Stimulated activated CD4-positive, alpha-beta T cell treated with anti-CD3 and anti-CD28 coated beads, TNF-alpha, amount 100 ng/mL, for 24 hours (primary cell): ENCODE data around the gene RXRA.
A peak's percentile ranks its signal among the peaks of the same experiment; 100 is the strongest.

Experiments used
- DNase-seq, 3 experiments: peaks; one replicate each; pipeline ENCODE4 v3.0.0-alpha.2; 2020; ENCODE audit warnings: low read depth in 3 of 3

Gene RXRA

DNA sequence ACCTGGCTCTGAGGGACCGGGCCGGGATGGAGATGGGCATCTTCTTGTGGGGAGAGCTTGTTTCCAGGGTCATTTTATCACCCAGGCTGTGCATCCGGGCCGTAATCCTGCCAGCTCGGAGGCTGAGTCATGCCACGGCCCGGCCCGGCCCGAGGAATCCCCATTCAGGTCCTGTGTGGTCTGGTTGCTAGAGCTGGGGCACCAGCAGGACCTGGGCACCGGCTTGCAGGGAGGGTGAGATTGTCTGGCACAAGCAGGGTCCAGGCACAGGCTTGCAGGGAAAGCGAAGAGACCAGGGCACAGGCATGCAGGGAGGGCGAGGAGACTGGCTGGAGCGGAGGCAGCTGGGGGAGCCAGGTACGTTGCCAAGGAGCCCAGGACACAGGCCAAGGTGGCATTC, 106.8 kb downstream of the RXRA start:
- DNase-seq, result no peak

DNA sequence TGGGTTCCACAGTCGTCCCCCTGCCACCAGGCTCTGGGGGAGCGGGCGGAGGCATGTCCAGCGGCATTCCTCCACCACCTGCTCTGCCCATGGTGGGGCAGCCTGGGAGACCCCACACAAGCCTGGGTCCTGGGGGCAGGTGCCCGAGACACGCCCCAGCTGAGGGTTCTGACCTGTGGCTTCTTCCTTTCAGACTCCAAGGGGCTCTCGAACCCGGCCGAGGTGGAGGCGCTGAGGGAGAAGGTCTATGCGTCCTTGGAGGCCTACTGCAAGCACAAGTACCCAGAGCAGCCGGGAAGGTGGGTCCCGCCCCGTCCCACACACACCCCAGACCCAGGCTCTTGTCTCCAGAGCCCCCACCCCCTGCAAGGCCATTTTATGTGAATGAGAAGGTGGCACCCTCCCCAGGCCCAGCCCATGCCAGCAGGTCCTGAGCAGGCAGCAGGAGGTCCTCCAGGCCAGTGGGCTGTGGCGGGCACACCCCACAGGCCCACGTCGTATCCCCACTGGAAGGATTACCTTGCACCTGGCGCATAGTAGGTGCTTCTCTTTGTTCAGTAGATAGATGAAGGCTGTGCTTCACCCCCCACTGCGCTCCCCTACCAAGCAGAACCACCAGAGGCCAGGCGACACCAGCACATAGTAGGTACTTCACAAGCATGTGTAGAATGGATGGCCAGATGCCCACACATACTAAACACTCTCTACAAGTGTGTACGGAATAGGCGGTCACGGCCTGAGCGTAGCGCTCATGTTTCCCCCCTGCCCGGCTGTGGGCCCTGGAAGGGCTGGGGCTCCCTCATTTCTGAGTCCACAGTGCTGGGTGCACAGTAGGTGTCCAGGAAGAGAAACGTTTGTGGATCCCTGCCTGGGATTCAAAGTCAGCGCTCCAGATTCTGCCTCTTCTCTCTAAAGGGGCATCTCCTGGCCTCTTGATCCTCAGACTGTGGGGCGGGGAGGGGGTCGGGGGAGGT, 107.9 kb downstream of the RXRA start:
- DNase-seq, result no peak

DNA sequence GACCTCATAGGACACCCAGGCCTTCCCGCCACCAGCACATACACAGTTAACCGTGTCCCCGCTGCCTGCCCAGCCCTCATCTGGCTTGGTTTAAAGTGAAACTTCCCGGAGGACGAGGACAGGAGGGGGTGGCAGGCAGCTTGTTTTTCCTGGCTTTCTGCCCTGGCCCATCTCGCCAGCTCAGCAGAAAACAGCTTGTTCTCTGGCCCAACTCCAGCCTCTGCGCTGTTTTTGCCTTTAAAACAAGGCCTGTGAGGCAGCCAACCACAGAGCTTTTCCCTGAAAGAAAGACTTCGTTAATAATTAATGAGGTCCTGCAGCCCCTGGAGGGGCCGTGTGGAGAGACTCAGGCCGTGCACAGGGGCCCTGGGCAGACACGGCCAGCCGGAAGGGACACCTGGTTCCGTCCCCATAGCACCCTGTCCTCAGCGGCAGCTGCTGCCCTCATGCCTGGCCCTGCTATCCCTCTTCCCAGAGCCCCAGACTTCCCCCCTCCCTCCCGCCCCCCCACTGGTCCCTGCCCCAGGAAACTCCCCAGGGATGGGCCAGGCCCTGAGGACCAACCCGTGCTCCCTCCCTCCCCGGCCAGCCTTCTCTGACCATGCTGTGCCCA, 108.7 kb downstream of the RXRA start:
- no peak for DNase-seq

DNA sequence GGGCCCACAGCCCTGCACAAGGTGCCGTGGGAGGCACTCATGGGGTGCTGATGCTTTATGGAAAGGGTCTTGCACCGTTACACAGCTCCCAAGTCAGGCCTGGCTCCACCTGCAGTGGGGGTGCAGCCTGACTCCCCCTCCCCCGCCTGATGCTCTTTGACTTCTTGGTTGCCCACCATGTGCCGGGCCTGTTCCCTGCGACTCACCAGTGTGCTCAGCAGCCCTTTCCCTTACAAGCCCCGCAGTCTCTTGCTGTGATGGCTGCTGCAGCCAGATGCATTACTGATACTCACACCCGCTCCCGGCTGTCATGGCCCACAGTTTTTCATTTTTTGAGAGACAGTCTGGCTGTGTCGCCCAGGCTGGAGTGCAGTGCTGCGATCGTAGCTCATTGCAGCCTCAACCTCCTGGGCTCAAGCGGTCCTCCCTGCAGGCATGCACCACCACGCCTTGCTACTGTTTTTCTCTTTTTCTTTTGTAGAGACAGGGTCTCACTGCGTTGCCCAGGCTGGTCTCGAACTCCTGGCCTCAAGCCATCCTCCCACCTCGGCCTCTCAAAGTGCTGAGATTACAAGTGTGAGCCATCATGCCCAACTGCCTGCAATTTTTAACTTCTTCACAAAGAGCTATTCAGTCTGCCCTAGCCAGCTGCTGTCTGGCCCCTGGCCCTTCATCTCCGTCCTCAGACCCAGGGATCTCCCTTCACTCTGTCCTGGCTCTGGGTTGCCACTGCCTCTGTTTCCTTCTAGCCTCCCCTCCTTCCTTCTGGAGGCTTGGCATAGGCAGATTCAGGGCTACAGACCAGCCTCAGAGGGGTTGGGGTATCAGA, 109.5 kb downstream of the RXRA start:
- DNase-seq, result no peak

DNA sequence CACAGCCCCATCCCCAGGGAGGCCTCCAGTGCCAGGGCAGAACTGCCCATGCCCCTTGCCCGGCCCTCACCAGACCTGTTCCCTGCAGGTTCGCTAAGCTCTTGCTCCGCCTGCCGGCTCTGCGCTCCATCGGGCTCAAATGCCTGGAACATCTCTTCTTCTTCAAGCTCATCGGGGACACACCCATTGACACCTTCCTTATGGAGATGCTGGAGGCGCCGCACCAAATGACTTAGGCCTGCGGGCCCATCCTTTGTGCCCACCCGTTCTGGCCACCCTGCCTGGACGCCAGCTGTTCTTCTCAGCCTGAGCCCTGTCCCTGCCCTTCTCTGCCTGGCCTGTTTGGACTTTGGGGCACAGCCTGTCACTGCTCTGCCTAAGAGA, 110.1 kb downstream of the RXRA start:
- DNase-seq, result no peak

DNA sequence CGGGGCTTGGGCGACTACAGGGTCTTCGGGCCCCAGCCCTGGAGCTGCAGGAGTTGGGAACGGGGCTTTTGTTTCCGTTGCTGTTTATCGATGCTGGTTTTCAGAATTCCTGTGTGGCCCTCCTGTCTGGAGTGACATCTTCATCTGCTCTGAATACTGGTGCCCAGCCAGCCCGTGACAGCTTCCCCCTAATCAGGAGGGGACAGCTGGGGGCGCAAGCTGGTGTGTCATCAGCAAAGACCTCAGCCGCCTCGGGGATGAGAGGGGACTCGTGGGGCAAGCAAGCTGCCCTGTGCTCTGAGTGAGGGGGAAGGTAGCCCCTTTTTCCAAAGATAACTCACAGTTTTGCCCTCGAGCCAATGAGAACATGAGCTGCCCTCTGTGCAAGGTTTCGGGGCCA, 110.7 kb downstream of the RXRA start:
- no peak for DNase-seq

DNA sequence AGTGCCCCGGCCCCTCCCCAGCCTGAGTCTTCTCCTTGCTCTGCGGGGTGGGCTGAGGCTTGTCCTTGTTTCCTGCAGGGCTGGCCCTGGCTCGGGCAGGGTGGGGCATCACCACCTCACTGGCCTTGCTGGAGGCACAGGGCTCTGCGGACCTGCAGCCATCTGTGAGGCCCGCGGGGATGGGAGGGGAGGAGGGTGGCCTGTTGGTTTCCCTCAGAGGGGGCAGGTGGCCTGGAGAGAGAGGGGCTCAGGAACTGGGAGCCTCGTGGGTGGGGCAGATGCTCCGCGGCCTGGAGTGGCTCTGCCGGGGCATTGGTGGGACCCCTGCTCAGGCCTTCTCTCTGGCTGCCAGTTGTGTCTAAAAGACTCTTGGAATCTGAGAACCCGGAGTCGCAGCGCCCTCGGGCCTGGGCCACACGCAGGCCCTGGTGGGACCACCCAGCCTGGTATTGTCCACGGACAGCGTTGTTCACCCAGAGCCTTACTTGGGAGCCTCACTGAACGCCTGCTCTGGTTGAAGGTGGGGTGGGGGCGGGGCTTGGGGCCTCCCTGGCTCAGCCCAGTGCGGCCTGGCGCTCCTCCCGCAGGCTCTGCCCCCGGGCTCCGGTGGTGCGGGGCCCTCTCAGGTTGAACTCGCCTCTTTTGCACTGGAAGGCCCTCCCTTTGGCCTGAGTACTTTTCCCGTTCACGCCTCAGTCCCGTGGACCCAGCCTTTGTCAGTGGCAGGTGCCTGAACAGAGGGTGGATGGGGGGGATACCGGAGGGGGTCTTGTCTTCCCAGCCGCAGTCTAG, 111.3 kb downstream of the RXRA start:
- DNase-seq, result no peak

DNA sequence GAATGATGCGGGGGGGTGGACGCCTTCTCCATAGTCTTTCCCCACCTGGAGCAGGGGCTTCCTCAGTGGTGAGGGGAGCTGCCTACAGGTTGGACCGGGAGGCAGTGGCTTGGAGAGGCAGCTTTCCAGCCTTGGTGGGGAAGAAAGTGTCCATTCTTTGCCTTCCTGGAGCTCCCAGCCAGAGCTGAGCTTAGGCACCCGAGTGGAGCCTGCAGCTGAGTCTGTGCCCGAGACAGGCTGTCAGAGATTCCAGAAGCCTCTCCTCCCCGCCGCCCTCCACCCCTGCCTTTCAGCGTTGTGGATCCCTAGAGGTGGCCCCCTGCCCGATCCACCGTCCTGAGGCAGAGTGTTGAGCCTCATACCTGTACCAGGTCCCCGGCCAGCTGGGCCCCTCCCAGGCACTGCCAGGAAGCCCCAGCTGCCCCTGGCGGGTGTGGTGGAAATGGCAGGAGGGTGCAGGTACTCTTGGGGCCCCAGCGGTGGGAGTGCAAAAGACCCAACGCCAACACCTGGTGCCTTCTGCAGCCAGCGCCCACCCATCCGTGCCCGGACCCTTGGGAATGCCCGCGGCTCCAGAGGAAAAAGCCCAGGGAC, 112.0 kb downstream of the RXRA start:
- no peak for DNase-seq

DNA sequence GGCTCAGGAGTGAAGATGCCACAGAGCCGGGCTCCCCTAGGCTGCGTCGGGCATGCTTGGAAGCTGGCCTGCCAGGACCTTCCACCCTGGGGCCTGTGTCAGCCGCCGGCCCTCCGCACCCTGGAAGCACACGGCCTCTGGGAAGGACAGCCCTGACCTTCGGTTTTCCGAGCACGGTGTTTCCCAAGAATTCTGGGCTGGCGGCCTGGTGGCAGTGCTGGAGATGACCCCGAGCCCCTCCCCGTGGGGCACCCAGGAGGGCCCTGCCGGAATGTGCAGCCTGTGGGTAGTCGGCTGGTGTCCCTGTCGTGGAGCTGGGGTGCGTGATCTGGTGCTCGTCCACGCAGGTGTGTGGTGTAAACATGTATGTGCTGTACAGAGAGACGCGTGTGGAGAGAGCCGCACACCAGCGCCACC, 113.1 kb downstream of the RXRA start:
- DNase-seq, result no peak

DNA sequence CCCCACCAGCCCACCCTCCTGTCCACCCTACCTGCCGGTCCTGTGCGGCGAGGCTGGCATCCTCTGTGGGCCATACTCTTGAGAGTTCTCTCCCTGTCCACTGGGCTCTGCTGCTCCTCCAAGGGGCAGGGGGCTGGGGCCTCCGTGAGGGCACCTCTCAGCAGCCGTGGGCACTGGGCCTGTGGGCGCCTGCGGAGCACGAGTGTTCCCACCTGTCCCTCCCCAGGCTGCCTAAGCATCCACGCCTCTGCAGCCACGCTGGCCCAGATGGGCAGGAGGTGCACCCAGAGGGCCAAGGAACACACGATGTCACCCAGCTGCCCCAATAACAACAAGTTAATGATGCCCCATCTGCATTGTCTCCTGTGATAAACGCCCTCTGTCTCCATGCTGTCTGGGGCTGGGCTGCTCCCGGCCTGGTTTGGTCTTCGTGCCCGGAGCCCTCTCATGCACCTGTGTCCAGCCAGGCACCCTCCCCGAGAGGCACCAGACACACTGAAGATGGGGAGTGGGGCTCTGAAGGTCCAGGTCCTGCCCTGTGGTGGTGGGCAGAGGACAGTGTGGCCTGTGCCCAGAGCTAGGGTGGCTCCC, 114.5 kb downstream of the RXRA start:
- no peak for DNase-seq

DNA sequence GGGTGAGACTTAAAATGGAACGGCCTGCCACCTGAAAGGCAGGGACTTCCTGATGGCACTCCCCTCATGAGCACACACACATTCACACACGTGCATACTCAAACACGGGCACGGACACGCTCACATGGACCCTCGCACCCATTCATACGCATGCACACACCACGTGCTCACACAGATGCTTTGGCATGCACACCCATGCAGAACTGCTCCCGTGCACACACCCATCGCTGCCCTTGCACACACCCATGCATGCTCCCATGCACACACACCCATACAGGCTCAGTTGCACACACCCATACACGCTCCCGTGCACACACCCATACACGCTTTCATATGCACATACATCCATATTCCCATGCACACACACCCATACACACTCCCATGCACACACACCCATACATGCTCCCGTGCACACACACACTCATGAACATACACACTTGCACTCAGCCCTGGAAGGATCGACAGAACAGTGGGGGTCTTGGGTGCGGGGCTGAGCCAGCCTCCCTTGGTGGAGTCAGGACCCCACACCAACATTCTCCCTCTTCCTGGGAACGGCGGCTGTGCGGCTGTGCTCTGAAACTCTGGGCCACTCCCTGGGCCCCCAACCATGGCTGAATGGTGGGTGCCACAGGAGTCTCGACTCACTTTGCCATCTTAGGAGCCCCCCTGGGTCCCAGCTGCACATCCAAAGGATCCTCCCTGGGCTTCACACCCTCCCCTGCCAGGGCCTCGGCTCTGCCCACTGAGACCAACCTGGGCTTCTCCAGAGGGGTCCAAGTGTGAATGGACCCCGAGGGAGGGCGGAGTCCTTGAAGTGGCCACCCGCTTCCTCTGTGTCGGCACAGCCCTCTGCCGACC, 115.2 kb downstream of the RXRA start:
- DNase-seq, result no peak

DNA sequence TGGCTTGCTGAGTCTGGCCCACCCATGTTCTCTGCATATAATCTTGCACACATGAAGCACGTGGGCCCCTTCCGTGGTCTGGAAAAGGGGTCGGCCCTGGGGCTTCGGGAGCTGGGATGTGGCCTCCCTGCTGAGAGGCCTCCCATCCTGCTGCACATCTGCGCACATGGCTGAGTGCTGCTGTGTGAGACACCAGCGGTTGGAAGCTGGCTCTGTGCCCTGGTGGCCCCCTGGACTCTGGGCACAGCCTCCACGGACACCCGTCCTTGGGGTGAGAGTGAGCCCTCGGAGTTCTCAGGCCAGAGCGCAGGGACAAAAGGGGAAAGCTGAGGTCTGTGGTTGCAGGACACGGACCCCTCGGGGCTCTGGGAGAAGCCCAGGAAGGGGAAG, 115.8 kb downstream of the RXRA start:
- DNase-seq, result no peak

DNA sequence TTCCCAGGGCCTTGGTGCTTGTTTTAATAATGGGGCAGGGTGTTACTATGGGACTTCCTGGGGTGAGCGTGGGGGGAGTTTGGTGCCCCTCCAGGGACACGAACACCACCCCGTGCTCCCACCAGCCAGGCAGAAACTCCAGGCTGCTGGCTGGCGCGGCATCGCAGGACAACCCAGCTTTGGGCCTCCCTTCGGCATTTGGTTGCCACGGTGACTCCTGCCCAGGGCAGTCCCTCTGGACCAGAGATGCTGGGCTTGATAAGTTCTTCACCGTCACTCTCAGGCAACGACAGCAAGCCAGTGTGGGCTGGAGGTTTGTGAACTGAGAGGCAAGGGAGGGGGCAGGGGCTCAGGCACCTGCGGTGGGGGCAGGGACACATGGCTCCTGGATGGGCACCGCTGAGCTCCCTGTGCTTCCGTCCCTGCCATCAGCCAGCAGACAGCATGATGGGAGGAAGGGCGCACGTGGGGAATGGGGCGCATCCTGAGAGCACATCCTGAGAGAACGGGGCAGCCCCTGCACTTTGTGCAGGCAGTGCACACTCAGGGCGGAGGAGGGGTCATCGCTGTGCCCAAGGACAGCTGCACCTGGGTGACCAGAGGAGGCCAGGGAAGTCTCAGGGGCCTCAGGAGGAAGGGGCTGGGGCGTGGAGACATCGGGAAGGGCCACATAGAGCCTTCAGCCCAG, 116.4 kb downstream of the RXRA start:
- DNase-seq, result no peak

DNA sequence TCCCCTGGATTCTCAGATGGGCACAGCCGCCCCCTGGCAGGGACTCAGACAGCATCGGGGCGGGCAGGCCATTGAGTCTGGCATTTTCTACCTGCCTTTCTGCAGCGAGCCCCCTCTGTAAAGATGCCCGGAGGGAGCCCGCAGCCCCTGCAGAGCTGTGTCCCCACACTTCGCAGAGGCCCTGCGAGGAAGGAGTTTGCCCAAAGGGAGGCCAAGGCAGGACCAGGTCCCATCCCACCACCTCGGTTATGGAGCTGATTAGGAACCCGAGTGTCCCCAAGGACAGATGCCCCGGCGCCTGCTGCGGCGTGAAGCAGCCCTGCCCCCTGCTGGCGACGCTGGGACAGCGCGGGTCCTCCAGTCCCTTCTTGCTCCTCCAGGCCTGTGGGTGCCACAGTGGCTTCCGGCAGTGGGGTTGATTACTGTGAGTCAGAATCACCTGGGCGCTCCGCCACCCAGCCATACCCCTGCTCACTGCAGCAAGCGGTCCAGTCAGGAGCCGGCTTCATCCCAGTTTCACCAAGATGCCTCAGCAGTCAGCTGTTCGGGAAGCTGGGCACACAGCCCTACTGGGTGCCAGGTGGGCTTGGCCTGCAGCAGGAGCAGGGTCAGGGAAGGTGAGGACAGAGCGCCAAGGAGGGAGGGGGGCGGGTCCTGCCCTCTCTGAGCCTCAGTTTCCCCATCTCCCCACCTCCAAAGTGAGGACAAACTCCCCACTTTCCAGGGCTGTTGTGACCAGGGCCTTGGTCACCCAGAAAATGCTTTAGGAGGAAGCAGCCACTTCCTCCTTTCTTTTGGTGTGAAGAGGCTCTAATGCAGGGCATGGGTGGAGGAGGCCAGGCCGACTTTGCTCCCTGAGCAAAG, 117.2 kb downstream of the RXRA start:
- DNase-seq, result peak; percentile 78 to 86 (median 78)

DNA sequence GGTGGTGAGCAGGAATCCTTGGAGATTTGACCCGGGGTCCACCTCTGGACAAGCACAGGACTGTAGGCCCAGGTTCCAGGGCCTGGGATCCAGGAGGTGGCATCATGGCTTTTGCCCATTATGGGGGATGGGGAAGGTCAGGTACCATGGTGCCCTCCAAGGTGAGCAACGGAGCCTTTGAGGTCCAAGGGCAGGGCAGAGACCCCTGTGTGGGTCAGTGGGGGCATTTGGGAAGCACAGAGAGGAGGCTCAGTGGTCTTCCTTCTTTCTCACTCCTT, 117.7 kb downstream of the RXRA start:
- DNase-seq, result no peak

DNA sequence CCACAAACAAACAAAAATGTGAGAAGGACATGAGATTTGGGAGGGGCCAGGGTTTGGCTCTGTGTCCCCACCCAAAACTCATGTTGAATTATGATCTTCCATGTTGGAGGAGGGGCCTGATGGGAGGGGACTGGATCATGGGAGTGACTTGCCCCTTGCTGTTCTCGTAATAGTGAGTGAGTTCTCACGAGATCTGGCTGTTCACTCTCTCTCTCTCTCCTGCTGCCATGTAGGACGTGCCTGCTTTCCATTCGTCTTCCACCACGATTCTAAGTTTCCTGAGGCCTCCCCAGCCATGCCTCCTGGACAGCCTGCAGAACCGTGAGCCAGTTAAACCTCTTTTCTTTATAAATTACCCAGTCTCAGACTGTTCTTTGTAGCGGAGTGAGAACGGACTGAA, 118.7 kb downstream of the RXRA start:
- no peak for DNase-seq

DNA sequence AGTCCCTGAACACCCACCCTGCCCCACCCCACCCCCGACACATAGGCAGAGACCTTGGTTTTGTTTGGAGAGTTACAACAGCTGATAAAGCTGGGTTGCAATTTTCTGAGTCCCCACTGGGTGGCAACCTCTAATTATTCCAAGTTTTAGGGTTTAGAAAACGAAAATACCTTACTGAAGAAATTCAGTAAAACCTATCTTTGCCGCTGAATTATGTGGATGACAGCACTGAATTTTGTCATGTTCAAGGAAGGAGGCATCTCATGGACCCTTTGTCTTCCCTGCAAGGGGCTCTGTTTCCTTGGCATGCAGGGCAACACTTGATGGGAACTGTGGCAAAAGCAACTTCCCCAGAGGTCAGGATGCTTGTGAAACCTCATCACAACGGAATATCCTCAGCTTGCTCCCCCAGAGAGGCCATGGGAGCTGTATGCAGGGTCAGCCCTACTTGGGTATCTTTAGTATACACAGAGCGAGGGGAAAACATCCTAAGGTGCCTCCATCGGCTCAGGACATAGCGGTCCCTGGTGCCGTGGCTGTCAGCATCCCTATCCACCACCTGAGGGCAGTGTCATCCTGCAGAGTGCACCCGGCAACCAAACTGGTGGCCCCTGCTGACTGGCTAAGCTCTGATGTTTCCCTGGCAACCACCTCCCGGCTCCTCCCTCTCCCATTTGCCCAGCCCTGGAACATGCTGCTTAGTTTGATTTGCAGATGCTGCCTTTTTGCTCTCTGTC, 123.1 kb downstream of the RXRA start:
- peak; percentile 71 to 82 (median 74) for DNase-seq
